GM04504 (cell line): ENCODE data around the gene CYP2F1.
"Not testable (repeated sequence)": the region's sequence is repeated elsewhere in the genome, so short reads cannot be mapped to it uniquely, and the experiment has no call there.

Source experiments
- DNase-seq: peaks from one replicate; pipeline ENCODE4 v3.0.0-alpha.2; 2012; ENCODE audit warnings: low read depth

CYP2F1 gene

GRCh38 chr19:41127362-41127761, 13.1 kb downstream of the CYP2F1 start:
- DNase-seq, result not testable (repeated sequence)

GRCh38 chr19:41127801-41128300, 13.6 kb downstream of the CYP2F1 start:
- DNase-seq, result not testable (repeated sequence)

- DNase-seq, result no peak
These were observed 14.5 kb downstream of the CYP2F1 start for GRCh38 chr19:41128692-41129091.

GRCh38 chr19:41131186-41131585, 17.0 kb downstream of the CYP2F1 start:
- no peak for DNase-seq

- no peak for DNase-seq
These were observed 19.0 kb downstream of the CYP2F1 start for GRCh38 chr19:41133260-41133659.

GRCh38 chr19:41134616-41135015, 20.4 kb downstream of the CYP2F1 start:
- DNase-seq, result no peak

GRCh38 chr19:41135390-41136384, 21.5 kb downstream of the CYP2F1 start:
- not testable (repeated sequence) for DNase-seq

- DNase-seq, result no peak
These were observed 22.6 kb downstream of the CYP2F1 start for GRCh38 chr19:41136636-41137455.

GRCh38 chr19:41144403-41144802, 30.2 kb downstream of the CYP2F1 start:
- DNase-seq, result peak; percentile 49

- DNase-seq, result no peak
These were observed 35.6 kb downstream of the CYP2F1 start for GRCh38 chr19:41149831-41150230.

GRCh38 chr19:41150986-41151385, 36.8 kb downstream of the CYP2F1 start:
- not testable (repeated sequence) for DNase-seq

GRCh38 chr19:41154060-41154459, 39.8 kb downstream of the CYP2F1 start:
- no peak for DNase-seq

GRCh38 chr19:41156207-41156606, 42.0 kb downstream of the CYP2F1 start:
- DNase-seq, result no peak

GRCh38 chr19:41159881-41160280, 45.6 kb downstream of the CYP2F1 start:
- no peak for DNase-seq

GRCh38 chr19:41161903-41162302, 47.7 kb downstream of the CYP2F1 start:
- no peak for DNase-seq

GRCh38 chr19:41166944-41167804, 52.9 kb downstream of the CYP2F1 start:
- DNase-seq, result no peak

GRCh38 chr19:41172297-41173164, 58.3 kb downstream of the CYP2F1 start:
- no peak for DNase-seq

GRCh38 chr19:41174297-41174928, 60.2 kb downstream of the CYP2F1 start:
- DNase-seq, result no peak

- DNase-seq, result peak; percentile 23
These were observed 61.9 kb downstream of the CYP2F1 start for GRCh38 chr19:41175801-41176777.
